GM21447 (cell line): ENCODE measurements around the gene DPEP2NB.

ENCODE experiments used
- ATAC-seq: cut with Tn5 transposase; IDR thresholded peaks from one replicate; pipeline ENCODE4 v1.9.1; 2021; ENCODE audit not compliant: unreplicated experiment

Gene DPEP2NB

GRCh38 chr16:67964477-67965131, 51.1 kb downstream of the DPEP2NB start:
- ATAC-seq: no peak

- ATAC-seq: no peak
Measured at GRCh38 chr16:67963662-67964321, 51.9 kb downstream of the DPEP2NB start.
